ENCODE measurements around the gene DPH7. TPM values are rescaled to one million over a fixed set of nuclear protein-coding genes. Genes with fewer than 3 reads are reported as not detected.

DPH7 gene
- polyA plus RNA-seq, 1 donor from 2014 or later = 145 TPM

DNA sequence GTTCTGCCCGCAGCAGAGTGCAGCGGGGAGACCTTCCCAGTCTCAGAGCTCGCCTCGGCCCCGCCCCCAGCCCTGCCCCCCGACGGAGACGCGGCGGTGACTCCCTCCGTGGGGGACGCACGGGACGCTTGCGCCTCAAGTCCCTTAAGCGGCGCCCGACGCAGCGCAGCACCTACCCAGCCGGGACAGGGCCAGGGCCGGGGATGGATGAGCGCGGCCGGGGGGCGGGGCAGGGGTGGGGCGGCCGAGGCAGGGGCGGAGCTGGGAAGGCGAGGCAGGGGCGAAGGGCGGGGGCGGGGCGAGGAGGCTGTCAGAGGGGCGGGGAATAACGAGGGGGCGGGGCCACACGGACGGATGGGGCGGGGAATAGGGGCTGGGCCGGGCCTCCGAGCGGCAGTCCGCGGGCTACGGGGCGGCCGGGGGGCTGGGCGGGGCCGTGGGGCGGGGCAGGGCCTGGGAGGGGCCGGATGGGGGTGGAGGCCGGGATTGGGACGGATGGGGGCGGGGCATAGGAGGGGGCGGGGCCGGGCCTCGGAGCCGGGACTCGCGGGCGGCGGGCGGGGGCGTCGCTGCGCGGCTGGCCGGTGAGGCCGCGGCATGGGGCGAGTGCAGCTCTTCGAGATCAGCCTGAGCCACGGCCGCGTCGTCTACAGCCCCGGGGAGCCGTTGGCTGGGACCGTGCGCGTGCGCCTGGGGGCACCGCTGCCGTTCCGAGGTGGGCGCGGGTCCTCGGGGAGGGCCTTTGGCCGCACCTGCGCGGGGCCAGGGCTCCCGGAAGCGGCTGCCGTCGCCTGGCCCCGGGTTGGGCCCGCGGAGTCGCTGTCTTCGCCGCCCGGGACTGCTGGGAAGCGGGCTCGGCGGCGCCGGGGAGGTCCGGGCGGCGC, 26.6 kb upstream of the DPH7 start, which contains the start of gene ARRDC1:
Gene ARRDC1, plus strand, starts transcription at position 566 of the 884 bp plus-strand sequence. Its CDS starts 32 bp downstream, at position 598.
- Histone ChIP-seq H3K79me2 (replicated peaks; ENCODE audit: insufficient read depth, low read length) (no peaks in the 10 kb centered on the region), H3K27ac (ENCODE audit: low read length) (no peak within 1 kb of the TSS), H3K9me2 (ENCODE audit: insufficient read depth, low read length) (no peaks in the 10 kb centered on the region), H4K20me1 (ENCODE audit: insufficient read depth) (no peaks in the 10 kb centered on the region), H2AFZ (ENCODE audit: low read depth, low read length) (no peak within 1 kb of the TSS), H3K27me3 (ENCODE audit: insufficient read depth, low read depth, low read length) (no peaks in the 10 kb centered on the region), H3K9ac (ENCODE audit: low read length) (peak within 1 kb of the TSS; percentile 69), H3F3A (ENCODE audit: insufficient read depth, low read length, poor library complexity, severe bottlenecking) (peaks cover 5% of the 10 kb centered on the region), H3K9me3 (ENCODE audit: low read length) (no peaks in the 10 kb centered on the region), H3K4me3 (ENCODE audit: low read length) (peak within 1 kb of the TSS; percentile 87), H3K4me2 (ENCODE audit: low read length) (peak within 1 kb of the TSS; percentile 94), H3K36me3 (ENCODE audit: insufficient read depth, low read length) (no peaks in the 10 kb centered on the region)
- TF ChIP-seq, protein P1, sequence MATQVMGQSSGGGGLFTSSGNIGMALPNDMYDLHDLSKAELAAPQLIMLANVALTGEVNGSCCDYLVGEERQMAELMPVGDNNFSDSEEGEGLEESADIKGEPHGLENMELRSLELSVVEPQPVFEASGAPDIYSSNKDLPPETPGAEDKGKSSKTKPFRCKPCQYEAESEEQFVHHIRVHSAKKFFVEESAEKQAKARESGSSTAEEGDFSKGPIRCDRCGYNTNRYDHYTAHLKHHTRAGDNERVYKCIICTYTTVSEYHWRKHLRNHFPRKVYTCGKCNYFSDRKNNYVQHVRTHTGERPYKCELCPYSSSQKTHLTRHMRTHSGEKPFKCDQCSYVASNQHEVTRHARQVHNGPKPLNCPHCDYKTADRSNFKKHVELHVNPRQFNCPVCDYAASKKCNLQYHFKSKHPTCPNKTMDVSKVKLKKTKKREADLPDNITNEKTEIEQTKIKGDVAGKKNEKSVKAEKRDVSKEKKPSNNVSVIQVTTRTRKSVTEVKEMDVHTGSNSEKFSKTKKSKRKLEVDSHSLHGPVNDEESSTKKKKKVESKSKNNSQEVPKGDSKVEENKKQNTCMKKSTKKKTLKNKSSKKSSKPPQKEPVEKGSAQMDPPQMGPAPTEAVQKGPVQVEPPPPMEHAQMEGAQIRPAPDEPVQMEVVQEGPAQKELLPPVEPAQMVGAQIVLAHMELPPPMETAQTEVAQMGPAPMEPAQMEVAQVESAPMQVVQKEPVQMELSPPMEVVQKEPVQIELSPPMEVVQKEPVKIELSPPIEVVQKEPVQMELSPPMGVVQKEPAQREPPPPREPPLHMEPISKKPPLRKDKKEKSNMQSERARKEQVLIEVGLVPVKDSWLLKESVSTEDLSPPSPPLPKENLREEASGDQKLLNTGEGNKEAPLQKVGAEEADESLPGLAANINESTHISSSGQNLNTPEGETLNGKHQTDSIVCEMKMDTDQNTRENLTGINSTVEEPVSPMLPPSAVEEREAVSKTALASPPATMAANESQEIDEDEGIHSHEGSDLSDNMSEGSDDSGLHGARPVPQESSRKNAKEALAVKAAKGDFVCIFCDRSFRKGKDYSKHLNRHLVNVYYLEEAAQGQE (IDR thresholded peaks at IDR 0.05; ENCODE audit: borderline replicate concordance) = no peak
- TF ChIP-seq SMC3 (conservative IDR thresholded peaks at IDR 0.05; ENCODE audit: poor library complexity) (no peak), POLR2AphosphoS5 (IDR thresholded peaks at IDR 0.05) (peak; percentile 38), MXI1 (conservative IDR thresholded peaks at IDR 0.05; ENCODE audit: poor library complexity, severe bottlenecking) (peak; percentile 71), EP300 (conservative IDR thresholded peaks at IDR 0.05; ENCODE audit: poor library complexity, severe bottlenecking) (no peak), TAF1 (IDR thresholded peaks at IDR 0.05; ENCODE audit: low read depth) (no peak), EZH2 (IDR thresholded peaks at IDR 0.05; ENCODE audit: borderline replicate concordance, insufficient read depth, low read length, poor library complexity, severe bottlenecking) (no peak), RAD21 (conservative IDR thresholded peaks at IDR 0.05) (peak; percentile 16)
- TF ChIP-seq, protein P2, sequence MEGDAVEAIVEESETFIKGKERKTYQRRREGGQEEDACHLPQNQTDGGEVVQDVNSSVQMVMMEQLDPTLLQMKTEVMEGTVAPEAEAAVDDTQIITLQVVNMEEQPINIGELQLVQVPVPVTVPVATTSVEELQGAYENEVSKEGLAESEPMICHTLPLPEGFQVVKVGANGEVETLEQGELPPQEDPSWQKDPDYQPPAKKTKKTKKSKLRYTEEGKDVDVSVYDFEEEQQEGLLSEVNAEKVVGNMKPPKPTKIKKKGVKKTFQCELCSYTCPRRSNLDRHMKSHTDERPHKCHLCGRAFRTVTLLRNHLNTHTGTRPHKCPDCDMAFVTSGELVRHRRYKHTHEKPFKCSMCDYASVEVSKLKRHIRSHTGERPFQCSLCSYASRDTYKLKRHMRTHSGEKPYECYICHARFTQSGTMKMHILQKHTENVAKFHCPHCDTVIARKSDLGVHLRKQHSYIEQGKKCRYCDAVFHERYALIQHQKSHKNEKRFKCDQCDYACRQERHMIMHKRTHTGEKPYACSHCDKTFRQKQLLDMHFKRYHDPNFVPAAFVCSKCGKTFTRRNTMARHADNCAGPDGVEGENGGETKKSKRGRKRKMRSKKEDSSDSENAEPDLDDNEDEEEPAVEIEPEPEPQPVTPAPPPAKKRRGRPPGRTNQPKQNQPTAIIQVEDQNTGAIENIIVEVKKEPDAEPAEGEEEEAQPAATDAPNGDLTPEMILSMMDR (IDR thresholded peaks at IDR 0.05; ENCODE audit: poor library complexity, severe bottlenecking) = no peak

DNA sequence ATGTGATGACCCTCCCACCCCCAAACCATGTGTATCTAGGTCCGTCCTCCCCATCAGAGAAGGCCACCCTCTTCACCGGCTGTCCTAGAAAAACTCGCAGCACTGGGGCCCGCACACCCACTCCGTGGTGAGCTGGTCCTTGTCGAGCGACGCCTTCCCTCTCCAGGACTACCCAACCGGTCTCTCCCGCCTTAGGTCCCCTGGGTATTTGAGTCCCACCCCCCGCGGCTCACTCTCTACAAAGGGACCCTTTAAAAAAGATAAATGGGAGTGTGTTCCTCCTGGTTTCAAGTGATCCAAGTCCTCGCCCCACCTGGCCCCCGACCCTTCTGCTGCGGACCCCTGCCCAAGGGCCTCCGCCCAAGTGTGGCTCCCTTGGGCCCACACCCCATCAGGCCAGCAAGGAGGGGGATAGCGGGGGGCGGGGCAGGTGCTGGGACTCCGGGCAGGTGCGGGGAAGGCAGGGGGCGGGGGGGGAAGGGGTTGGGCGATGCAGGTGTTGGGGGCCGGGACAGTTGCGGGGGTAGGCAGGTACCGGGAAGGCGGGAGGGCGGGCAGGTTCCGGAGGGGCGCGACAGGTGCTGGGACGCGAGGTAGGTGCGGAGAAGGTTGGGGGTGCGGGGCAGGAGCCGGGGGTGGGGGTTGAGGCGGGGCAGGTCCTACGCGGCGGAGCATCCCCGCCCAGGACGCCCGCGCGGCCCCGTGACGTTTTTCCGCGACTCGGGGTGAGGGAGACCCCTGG, 25.8 kb upstream of the DPH7 start:
- Histone ChIP-seq H3K9me2 (ENCODE audit: insufficient read depth, low read length) (no peaks in the 10 kb centered on the region), H3K36me3 (ENCODE audit: insufficient read depth, low read length) (no peaks in the 10 kb centered on the region), H2AFZ (ENCODE audit: low read depth, low read length) (no peak overlapping the region), H3K79me2 (replicated peaks; ENCODE audit: insufficient read depth, low read length) (no peaks in the 10 kb centered on the region), H3K4me3 (ENCODE audit: low read length) (peak overlapping the region; percentile 60), H3K27ac (ENCODE audit: low read length) (no peak overlapping the region), H4K20me1 (ENCODE audit: insufficient read depth) (no peaks in the 10 kb centered on the region), H3K4me2 (ENCODE audit: low read length) (no peak overlapping the region), H3F3A (ENCODE audit: insufficient read depth, low read length, poor library complexity, severe bottlenecking) (peaks cover 5% of the 10 kb centered on the region), H3K27me3 (ENCODE audit: insufficient read depth, low read depth, low read length) (no peaks in the 10 kb centered on the region), H3K9ac (ENCODE audit: low read length) (no peak overlapping the region), H3K9me3 (ENCODE audit: low read length) (no peaks in the 10 kb centered on the region)
- TF ChIP-seq MXI1 (conservative IDR thresholded peaks at IDR 0.05; ENCODE audit: poor library complexity, severe bottlenecking) (no peak), EP300 (conservative IDR thresholded peaks at IDR 0.05; ENCODE audit: poor library complexity, severe bottlenecking) (no peak), SMC3 (conservative IDR thresholded peaks at IDR 0.05; ENCODE audit: poor library complexity) (no peak), POLR2AphosphoS5 (IDR thresholded peaks at IDR 0.05) (no peak), RAD21 (conservative IDR thresholded peaks at IDR 0.05) (no peak), TAF1 (IDR thresholded peaks at IDR 0.05; ENCODE audit: low read depth) (no peak), EZH2 (IDR thresholded peaks at IDR 0.05; ENCODE audit: borderline replicate concordance, insufficient read depth, low read length, poor library complexity, severe bottlenecking) (no peak)
- TF ChIP-seq, protein P2 (IDR thresholded peaks at IDR 0.05; ENCODE audit: poor library complexity, severe bottlenecking) = no peak
- TF ChIP-seq, protein P1 (IDR thresholded peaks at IDR 0.05; ENCODE audit: borderline replicate concordance) = no peak

All from neural cell (in vitro differentiated cells).